Measurements from ENCODE around the gene VWF.

GRCh38 chr12:6114476-6114870, 10.0 kb downstream of the VWF start:
- no peak for TF ChIP-seq CTCF (IDR thresholded peaks at IDR 0.05)
- no peak for TF ChIP-seq POLR2A (IDR thresholded peaks at IDR 0.05)
